GM18505 (cell line): ENCODE measurements around the gene ATL1.
A peak's percentile ranks its signal among the peaks of the same experiment; 100 is the strongest.
"Not testable (repeated sequence)": the region's sequence is repeated elsewhere in the genome, so short reads cannot be mapped to it uniquely, and the experiment has no call there.

Source experiments
- ATAC-seq: cut with Tn5 transposase; IDR thresholded peaks from one replicate; pipeline ENCODE4 v1.9.1; 2021; ENCODE audit not compliant: unreplicated experiment
- POLR2A ChIP-seq: IDR thresholded peaks from 4 replicates; pipeline ENCODE4 v1.6.1; 2011; ENCODE audit warnings: borderline replicate concordance; ENCODE audit not compliant: insufficient read depth, insufficient read length; ENCODE audit errors: extremely low read depth

The ATL1 gene

GRCh38 chr14:50620341-50620740, 60.4 kb downstream of the ATL1 start:
- no peak for ATAC-seq

DNA sequence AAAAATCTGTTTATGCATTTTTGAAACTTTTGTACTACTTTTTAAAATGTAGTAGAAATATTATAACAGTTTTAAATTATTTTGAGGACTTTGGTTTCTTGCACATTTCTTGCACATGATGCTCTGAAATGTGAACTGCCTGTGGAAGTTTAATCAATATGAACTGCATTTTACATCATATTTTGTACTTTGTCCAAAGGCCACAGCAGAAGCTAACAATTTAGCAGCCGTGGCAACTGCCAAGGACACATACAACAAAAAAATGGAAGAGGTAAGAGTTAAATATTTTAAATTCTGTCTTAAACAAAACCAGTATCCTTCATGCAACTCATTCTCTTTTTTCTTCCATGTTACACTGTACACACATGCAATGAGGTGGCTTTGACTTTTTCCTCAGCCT, 63.0 kb downstream of the ATL1 start:
- TF ChIP-seq POLR2A, result no peak
- no peak for ATAC-seq

More at GRCh38 chr14:50620341-50620740, 60.4 kb downstream of the ATL1 start:
- no peak for TF ChIP-seq POLR2A

- no peak for TF ChIP-seq POLR2A
- ATAC-seq, result no peak
Measured at GRCh38 chr14:50624447-50624846, 64.5 kb downstream of the ATL1 start.

DNA sequence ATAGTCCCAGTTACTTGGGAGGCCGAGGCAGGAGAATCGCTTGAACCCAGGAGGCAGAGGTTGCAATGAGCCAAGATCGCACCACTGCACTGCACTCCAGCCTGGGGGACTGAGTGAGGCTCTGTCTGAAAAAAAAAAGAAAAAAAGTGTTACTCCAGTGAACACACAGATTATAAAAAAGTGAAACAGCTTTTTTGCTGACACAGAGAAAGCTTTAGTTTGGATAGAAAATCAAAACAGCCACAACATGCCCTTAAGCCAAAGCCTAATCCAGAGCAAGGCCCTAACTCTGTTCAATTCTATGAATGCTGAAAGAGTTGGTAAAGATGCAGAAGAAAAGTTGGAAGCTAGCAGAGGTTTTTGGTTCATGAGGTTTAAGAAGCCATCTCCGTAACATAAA, 65.0 kb downstream of the ATL1 start:
- not testable (repeated sequence) for ATAC-seq

GRCh38 chr14:50631408-50631821, 71.5 kb downstream of the ATL1 start:
- no peak for TF ChIP-seq POLR2A

DNA sequence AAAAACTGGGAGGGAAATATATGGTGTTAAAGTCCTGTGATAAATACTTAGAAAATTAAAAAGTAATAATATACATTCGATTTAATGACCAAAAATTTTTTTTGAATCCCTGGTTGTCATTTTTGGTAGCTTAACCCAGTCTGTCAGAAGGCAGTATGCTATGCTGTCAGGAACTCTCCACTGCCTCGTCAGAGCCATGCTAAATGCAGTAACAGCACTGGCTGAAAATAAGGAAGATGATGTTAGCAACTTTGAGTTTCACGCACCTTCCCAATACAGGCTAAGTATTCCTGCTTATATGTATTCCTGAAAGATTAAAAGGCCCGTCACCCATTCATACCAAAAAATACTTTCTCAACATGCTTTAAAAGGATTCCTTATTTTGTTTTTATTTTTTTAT, 74.0 kb downstream of the ATL1 start:
- no peak for ATAC-seq

More at GRCh38 chr14:50631408-50631821, 71.5 kb downstream of the ATL1 start:
- no peak for ATAC-seq

DNA sequence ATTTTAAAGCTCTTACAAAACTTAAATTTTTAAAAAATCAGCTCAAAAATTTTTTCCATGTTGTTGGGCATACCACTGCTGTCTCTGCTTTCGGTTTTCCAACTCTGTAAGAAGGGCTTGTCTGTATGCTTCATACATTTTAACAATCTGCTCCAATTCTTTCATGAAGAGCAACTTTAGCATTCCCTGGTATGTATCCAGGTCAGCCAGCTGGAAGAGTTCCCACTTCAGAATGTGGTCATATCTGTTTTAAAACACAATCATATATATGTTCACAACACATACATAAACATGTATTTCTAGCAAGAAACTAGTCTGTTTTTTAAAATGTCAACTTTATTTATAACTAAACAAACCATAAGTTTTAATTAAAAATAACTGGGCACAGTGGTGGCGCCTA, 75.2 kb downstream of the ATL1 start:
- no peak for ATAC-seq
- no peak for TF ChIP-seq POLR2A

More for the DNA sequence above, 74.0 kb downstream of the ATL1 start:
- no peak for TF ChIP-seq POLR2A

- peak; percentile 90 for ATAC-seq
- no peak for TF ChIP-seq POLR2A
Measured at GRCh38 chr14:50647282-50647681, 87.3 kb downstream of the ATL1 start.

- ATAC-seq, result no peak
- no peak for TF ChIP-seq POLR2A
Measured at GRCh38 chr14:50647753-50648152, 87.8 kb downstream of the ATL1 start.

- no peak for TF ChIP-seq POLR2A
- ATAC-seq, result no peak
Measured at GRCh38 chr14:50649691-50650090, 89.7 kb downstream of the ATL1 start.

DNA sequence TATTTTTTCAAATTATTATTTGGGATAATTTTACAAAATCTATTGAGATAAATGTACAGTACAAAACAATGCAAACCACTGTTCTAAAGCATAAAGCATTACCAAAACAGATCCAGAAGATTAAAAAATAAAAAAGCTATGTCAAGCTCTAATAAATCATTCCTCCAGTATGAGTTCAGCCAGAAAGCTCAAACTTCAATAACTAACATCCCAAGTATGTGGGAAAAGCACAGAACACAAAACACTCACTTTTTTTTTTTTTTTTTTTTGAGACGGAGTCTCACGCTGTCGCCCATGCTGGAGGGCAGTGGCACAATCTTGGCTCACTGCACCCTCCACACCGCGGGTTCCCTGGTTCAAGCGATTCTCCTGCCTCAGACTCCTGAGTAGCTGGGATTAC, 96.8 kb downstream of the ATL1 start:
- no peak for TF ChIP-seq POLR2A
- ATAC-seq, result no peak

DNA sequence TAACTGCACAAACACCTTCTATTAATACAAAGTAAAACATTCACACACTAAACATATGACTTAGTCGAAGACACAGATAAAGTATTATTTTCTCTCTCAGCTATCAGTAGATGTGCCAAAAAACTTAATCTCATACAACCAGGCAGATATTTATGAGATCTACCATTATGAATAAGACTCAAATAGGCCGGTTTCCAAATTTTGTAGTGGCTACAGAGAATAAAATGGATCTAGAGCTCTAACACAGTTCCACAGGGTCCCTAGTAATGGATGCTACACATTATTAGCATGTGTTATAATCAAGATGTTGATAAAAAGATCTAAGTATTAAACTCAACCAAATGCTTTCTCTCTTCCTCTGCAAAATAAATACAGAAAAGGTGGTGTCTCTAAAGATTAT, 97.8 kb downstream of the ATL1 start:
- ATAC-seq, result no peak
- no peak for TF ChIP-seq POLR2A

DNA sequence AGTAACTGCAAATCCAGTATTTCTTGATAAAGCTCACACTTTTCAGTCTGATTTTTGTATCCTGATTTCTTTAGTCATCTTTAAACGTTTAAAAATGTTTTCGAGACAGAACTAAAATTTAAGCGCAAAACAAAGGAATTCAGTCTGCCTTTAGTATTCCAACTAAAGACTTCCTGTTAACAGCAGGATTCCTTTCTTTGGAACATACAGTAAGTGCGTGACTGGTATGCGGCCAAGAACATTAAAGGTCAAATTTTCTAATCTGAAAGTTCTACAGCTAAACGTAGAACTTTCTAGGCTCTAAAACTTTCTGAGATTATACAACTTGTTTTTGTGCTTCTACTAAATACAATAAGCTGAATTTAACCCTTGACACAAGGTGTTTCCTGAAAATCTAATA, 98.3 kb downstream of the ATL1 start:
- TF ChIP-seq POLR2A, result no peak
- ATAC-seq, result no peak

DNA sequence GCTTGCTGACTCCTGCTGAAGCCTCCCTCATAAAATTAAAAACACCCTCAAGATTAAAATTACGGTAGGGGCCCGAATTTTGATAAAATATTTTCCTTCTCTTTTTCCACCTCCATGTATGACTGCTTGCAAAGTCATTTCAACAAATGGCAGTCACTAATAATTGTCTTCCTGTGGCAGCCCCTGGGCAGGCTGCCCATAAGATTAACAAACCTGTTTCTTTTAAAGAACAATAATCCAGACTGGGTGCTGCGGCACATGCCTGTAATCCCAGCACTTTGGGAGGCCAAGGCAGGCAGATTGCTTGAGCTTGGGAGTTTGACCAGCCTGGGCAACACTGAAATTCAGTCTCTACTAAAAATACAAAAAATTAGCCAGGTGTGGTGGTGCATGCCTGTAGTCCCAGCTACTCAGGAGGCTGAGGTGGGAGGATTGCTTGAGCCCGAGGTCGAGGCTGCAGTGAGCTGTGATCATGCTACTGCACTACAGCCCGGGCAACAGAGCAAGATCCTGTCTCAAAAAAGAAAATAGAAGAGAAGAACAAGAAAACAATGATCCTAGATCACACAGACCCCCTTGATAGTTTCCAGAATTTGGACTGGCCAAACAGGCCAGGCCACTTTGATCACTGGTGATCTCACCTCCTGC, 99.5 kb downstream of the ATL1 start:
- no peak for ATAC-seq
- TF ChIP-seq POLR2A, result no peak

DNA sequence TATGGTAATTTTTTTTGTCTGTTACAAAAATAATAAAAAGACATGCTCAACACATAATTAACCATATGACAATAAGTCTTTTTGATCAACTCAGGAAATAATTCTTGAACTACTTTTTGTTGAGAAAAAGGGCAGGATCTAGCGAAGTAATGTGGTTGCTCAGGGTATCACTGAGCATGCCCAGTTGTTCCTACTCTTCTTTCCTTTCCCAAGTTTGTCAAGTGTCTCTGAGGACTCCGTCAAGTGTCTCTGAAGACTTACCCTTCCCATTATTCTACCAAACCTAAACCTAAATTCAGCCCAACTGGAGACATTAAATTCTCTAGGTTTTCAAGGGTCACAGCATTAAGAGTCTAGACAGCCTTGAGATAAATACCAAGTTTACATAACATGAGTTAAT, 104.6 kb downstream of the ATL1 start:
- not testable (repeated sequence) for ATAC-seq

GRCh38 chr14:50665300-50665699, 105.4 kb downstream of the ATL1 start:
- ATAC-seq, result not testable (repeated sequence)
